ENCODE results near the gene CNOT2.

Gene CNOT2

GRCh38 chr12:70402597-70402996, 159.4 kb downstream of the CNOT2 start:
- no peak overlapping the region for H3K27ac ChIP-seq (ENCODE audit: low read depth, low read length)
- H3K36me3 ChIP-seq (ENCODE audit: control insufficient read depth in 1 of 2, insufficient read depth in 2 of 2, low read length in 2 of 2), result no peaks in the 10 kb centered on the region
- no peak overlapping the region for H3K9ac ChIP-seq (ENCODE audit: low read depth in 1 of 2, low read length in 2 of 2)
- no peak overlapping the region for H3K4me3 ChIP-seq (ENCODE audit: low read depth in 1 of 2, low read length in 2 of 2)
- H3K9me3 ChIP-seq (ENCODE audit: control insufficient read depth in 1 of 2, low read length in 2 of 2), result no peaks in the 10 kb centered on the region
- no peaks in the 10 kb centered on the region for H3K4me1 ChIP-seq (ENCODE audit: control insufficient read depth in 1 of 2, insufficient read depth in 2 of 2, low read length in 2 of 2)
- H3K27me3 ChIP-seq (ENCODE audit: control insufficient read depth in 1 of 2, insufficient read depth in 2 of 2, low read length in 2 of 2), result no peaks in the 10 kb centered on the region

GRCh38 chr12:70403826-70404225, 160.6 kb downstream of the CNOT2 start:
- H3K9ac ChIP-seq (ENCODE audit: low read depth in 1 of 2, low read length in 2 of 2), result no peak overlapping the region

More at GRCh38 chr12:70403826-70404225, 160.6 kb downstream of the CNOT2 start:
- Histone ChIP-seq H3K36me3 (ENCODE audit: control insufficient read depth in 1 of 2, insufficient read depth in 2 of 2, low read length in 2 of 2) (no peaks in the 10 kb centered on the region), H3K4me3 (ENCODE audit: low read depth in 1 of 2, low read length in 2 of 2) (no peak overlapping the region), H3K27me3 (ENCODE audit: control insufficient read depth in 1 of 2, insufficient read depth in 2 of 2, low read length in 2 of 2) (no peaks in the 10 kb centered on the region), H3K9me3 (ENCODE audit: control insufficient read depth in 1 of 2, low read length in 2 of 2) (no peaks in the 10 kb centered on the region), H3K4me1 (ENCODE audit: control insufficient read depth in 1 of 2, insufficient read depth in 2 of 2, low read length in 2 of 2) (no peaks in the 10 kb centered on the region), H3K27ac (ENCODE audit: low read depth, low read length) (no peak overlapping the region)

Measured in duodenal mucosa (tissue), 2 donors.